ENCODE measurements around the gene PDE4A. TPM values are rescaled to one million over a fixed set of nuclear protein-coding genes. Genes with fewer than 3 reads are reported as not detected.
"Not testable (repeated sequence)": the region's sequence is repeated elsewhere in the genome, so short reads cannot be mapped to it uniquely, and the experiment has no call there.

The PDE4A gene
- total RNA-seq: 0.24 TPM
- polyA plus RNA-seq: 4.8 TPM
- long read RNA-seq, donor 1: 0 reads
- long read RNA-seq, donor 2: 0 reads
- long read RNA-seq, donor 3, partial matches to known transcripts: 0 of 2 reads
- long read RNA-seq, donor 3, other reads (novel, unspliced or antisense): 0 of 2 reads
- long read RNA-seq, donor 4: 0 reads
- long read RNA-seq, donor 5, full-length matches to known transcripts: 1 of 1 reads
- long read RNA-seq, donor 5, partial matches to known transcripts: 0 of 1 reads
- long read RNA-seq, donor 5, other reads (novel, unspliced or antisense): 0 of 1 reads
- long read RNA-seq, donor 6: 0 reads
- long read RNA-seq, donor 7: 0 reads
- long read RNA-seq, donor 8: 0 reads
- long read RNA-seq, donor 9: 0 reads
- long read RNA-seq, donor 10, full-length matches to known transcripts: 1 of 1 reads
- long read RNA-seq, donor 10, partial matches to known transcripts: 0 of 1 reads
- long read RNA-seq, donor 10, other reads (novel, unspliced or antisense): 0 of 1 reads

- Histone ChIP-seq H3K9me3 (ENCODE audit: control insufficient read depth in 2 of 2, insufficient read depth in 1 of 2, low read length in 1 of 2) (peaks cover 0 to 37% of the 10 kb centered on the region in 2 donors), H3K27ac (ENCODE audit: low read depth in 1 of 2, low read length in 1 of 2) (no peak within 1 kb of the TSS), H3K4me3 (ENCODE audit: low read length in 2 of 2) (peak within 1 kb of the TSS in 1 of 2 donors; percentile 33), H3K4me1 (ENCODE audit: control insufficient read depth in 2 of 2, insufficient read depth in 2 of 2, low read length in 2 of 2) (peaks cover 23 to 81% of the 10 kb centered on the region in 2 donors), H3K27me3 (ENCODE audit: control insufficient read depth in 2 of 2, insufficient read depth in 1 of 2, low read length in 1 of 2) (peaks cover 75 to 99% of the 10 kb centered on the region in 2 donors), H3K36me3 (ENCODE audit: control insufficient read depth in 2 of 2, insufficient read depth in 2 of 2, low read length in 1 of 2) (no peaks in the 10 kb centered on the region)
- 2% methylated on average over 104 of the region's 104 CpGs for WGBS
- peak in 1 of 9 donors; percentile 65 for DNase-seq (ENCODE audit: low read depth in 6 of 9, low spot score in 9 of 9)
Measured at GRCh38 chr19:10420444-10421239, at the start of gene PDE4A. Gene PDE4A, plus strand, starts transcription at chr19:10420538. Its CDS starts 227 bp downstream, at chr19:10420765.

- Histone ChIP-seq H3K4me3 (ENCODE audit: low read length in 2 of 2) (no peak overlapping the region), H3K27me3 (ENCODE audit: control insufficient read depth in 2 of 2, insufficient read depth in 1 of 2, low read length in 1 of 2) (no peaks in the 10 kb centered on the region), H3K4me1 (ENCODE audit: control insufficient read depth in 2 of 2, insufficient read depth in 2 of 2, low read length in 2 of 2) (no peaks in the 10 kb centered on the region), H3K27ac (ENCODE audit: low read depth in 1 of 2, low read length in 1 of 2) (no peak overlapping the region), H3K36me3 (ENCODE audit: control insufficient read depth in 2 of 2, insufficient read depth in 2 of 2, low read length in 1 of 2) (peaks cover 38 to 49% of the 10 kb centered on the region in 2 donors), H3K9me3 (ENCODE audit: control insufficient read depth in 2 of 2, insufficient read depth in 1 of 2, low read length in 1 of 2) (no peaks in the 10 kb centered on the region)
- no peak for DNase-seq (ENCODE audit: low read depth in 6 of 9, low spot score in 9 of 9)
- WGBS: 98% methylated on average over 3 of the region's 3 CpGs
Measured at GRCh38 chr19:10372690-10373089, 47.6 kb upstream of the PDE4A start.

DNA sequence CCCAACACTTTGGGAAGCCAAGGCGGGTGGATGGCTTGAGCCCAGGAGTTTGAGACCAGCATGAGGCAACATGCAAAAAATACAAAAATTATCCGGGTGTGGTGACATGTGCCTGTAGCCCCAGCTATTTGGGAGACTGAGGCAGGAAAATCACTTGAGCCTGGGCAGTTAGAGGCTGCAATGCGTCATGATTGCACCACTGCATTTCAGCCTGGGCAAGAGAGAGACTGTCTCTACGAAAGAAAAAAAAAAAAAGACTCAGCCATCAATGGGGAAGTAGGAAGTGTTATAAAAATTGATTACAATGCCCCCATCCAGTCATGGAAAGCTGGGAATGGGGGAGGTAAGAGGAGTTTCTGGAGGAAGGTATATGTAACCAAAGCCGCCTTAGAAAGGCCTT lies 45.4 kb upstream of the PDE4A start:
- no peak overlapping the region for H3K4me3 ChIP-seq (ENCODE audit: low read length in 2 of 2)
- H3K4me1 ChIP-seq (ENCODE audit: control insufficient read depth in 2 of 2, insufficient read depth in 2 of 2, low read length in 2 of 2): peaks cover 6% of the 10 kb centered on the region in 2 donors
- no peaks in the 10 kb centered on the region for H3K9me3 ChIP-seq (ENCODE audit: control insufficient read depth in 2 of 2, insufficient read depth in 1 of 2, low read length in 1 of 2)
- 94% methylated on average over 5 of the region's 5 CpGs for WGBS
- DNase-seq (ENCODE audit: low read depth in 6 of 9, low spot score in 9 of 9): no peak
- no peaks in the 10 kb centered on the region for H3K27me3 ChIP-seq (ENCODE audit: control insufficient read depth in 2 of 2, insufficient read depth in 1 of 2, low read length in 1 of 2)
- H3K36me3 ChIP-seq (ENCODE audit: control insufficient read depth in 2 of 2, insufficient read depth in 2 of 2, low read length in 1 of 2): peaks cover 27 to 36% of the 10 kb centered on the region in 2 donors
- H3K27ac ChIP-seq (ENCODE audit: low read depth in 1 of 2, low read length in 1 of 2): no peak overlapping the region

GRCh38 chr19:10377140-10377640 lies 43.1 kb upstream of the PDE4A start:
- not testable (repeated sequence) for H3K27ac ChIP-seq (ENCODE audit: low read depth in 1 of 2, low read length in 1 of 2); H3K9me3 ChIP-seq (ENCODE audit: control insufficient read depth in 2 of 2, insufficient read depth in 1 of 2, low read length in 1 of 2); DNase-seq (ENCODE audit: low read depth in 6 of 9, low spot score in 9 of 9); H3K4me3 ChIP-seq (ENCODE audit: low read length in 2 of 2); H3K27me3 ChIP-seq (ENCODE audit: control insufficient read depth in 2 of 2, insufficient read depth in 1 of 2, low read length in 1 of 2)
- Histone ChIP-seq H3K36me3 (ENCODE audit: control insufficient read depth in 2 of 2, insufficient read depth in 2 of 2, low read length in 1 of 2) (peaks cover 24 to 28% of the 10 kb centered on the region in 2 donors), H3K4me1 (ENCODE audit: control insufficient read depth in 2 of 2, insufficient read depth in 2 of 2, low read length in 2 of 2) (peaks cover 6 to 15% of the 10 kb centered on the region in 2 donors)
- 93% methylated on average over 2 of the region's 2 CpGs for WGBS

GRCh38 chr19:10378124-10378523 lies 42.2 kb upstream of the PDE4A start:
- no peak for DNase-seq (ENCODE audit: low read depth in 6 of 9, low spot score in 9 of 9)
- WGBS: 97% methylated on average over 8 of the region's 8 CpGs
- Histone ChIP-seq H3K27ac (ENCODE audit: low read depth in 1 of 2, low read length in 1 of 2) (no peak overlapping the region), H3K27me3 (ENCODE audit: control insufficient read depth in 2 of 2, insufficient read depth in 1 of 2, low read length in 1 of 2) (no peaks in the 10 kb centered on the region), H3K4me3 (ENCODE audit: low read length in 2 of 2) (no peak overlapping the region), H3K9me3 (ENCODE audit: control insufficient read depth in 2 of 2, insufficient read depth in 1 of 2, low read length in 1 of 2) (no peaks in the 10 kb centered on the region), H3K36me3 (ENCODE audit: control insufficient read depth in 2 of 2, insufficient read depth in 2 of 2, low read length in 1 of 2) (peaks cover 24 to 25% of the 10 kb centered on the region in 2 donors), H3K4me1 (ENCODE audit: control insufficient read depth in 2 of 2, insufficient read depth in 2 of 2, low read length in 2 of 2) (peaks cover 6 to 15% of the 10 kb centered on the region in 2 donors)

GRCh38 chr19:10379880-10380312 lies 40.4 kb upstream of the PDE4A start:
- WGBS: 1% methylated on average over 10 of the region's 10 CpGs
- Histone ChIP-seq H3K4me3 (ENCODE audit: low read length in 2 of 2) (peak overlapping the region; percentile 96 to 100), H3K27me3 (ENCODE audit: control insufficient read depth in 2 of 2, insufficient read depth in 1 of 2, low read length in 1 of 2) (peaks cover 0 to 2% of the 10 kb centered on the region in 2 donors), H3K27ac (ENCODE audit: low read depth in 1 of 2, low read length in 1 of 2) (peak overlapping the region; percentile 75 to 88), H3K4me1 (ENCODE audit: control insufficient read depth in 2 of 2, insufficient read depth in 2 of 2, low read length in 2 of 2) (peaks cover 6 to 15% of the 10 kb centered on the region in 2 donors), H3K36me3 (ENCODE audit: control insufficient read depth in 2 of 2, insufficient read depth in 2 of 2, low read length in 1 of 2) (peaks cover 16 to 17% of the 10 kb centered on the region in 2 donors), H3K9me3 (ENCODE audit: control insufficient read depth in 2 of 2, insufficient read depth in 1 of 2, low read length in 1 of 2) (no peaks in the 10 kb centered on the region)
- no peak for DNase-seq (ENCODE audit: low read depth in 6 of 9, low spot score in 9 of 9)

DNA sequence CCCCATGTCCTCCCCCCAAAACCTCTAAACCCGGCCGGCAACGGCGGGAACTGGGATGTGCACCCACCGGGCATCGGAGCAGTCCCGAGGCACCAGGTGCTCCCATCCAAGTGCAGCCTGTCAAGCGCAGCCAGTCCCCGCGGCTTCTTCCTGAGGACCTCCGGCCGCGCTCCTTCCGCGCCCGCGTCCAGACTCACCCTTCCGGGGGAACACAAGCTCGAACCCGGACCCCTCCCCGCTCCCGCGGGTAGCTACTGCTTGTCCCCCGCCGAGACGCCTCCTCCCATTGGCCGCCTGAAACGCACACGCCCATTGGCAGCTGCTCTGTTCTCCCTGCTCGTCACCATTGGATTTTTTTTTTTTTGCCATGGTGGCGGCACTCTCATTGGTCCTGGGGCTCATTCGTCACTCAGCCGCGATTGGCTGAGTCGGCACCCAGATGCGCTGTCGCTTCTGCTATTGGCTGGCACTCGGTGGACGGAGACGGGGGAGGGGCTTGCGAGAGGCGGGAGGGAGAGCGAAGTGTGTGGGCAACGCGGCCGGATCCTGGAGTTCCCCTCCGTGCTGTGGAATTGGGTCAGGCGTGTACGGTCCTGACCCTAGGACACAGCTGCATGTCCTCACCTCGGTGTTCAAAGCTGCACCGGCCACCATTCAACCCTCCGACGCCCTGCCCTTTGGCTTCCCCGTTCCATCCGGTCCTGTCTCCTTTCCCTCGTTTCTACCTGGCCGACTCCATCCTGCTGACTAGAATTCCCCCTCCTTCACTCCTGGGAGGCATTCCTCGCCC lies 39.8 kb upstream of the PDE4A start, which contains the start of gene TYK2:
TYK2 (minus strand) TSS at position 260 of the 790 bp plus-strand sequence. CDS start 2,166 bp downstream, outside the sequence.
- H3K27ac ChIP-seq (ENCODE audit: low read depth in 1 of 2, low read length in 1 of 2): peak within 1 kb of the TSS; percentile 84 to 88
- H3K27me3 ChIP-seq (ENCODE audit: control insufficient read depth in 2 of 2, insufficient read depth in 1 of 2, low read length in 1 of 2): peaks cover 0 to 2% of the 10 kb centered on the region in 2 donors
- peak within 1 kb of the TSS; percentile 96 to 100 for H3K4me3 ChIP-seq (ENCODE audit: low read length in 2 of 2)
- peaks cover 6 to 15% of the 10 kb centered on the region in 2 donors for H3K4me1 ChIP-seq (ENCODE audit: control insufficient read depth in 2 of 2, insufficient read depth in 2 of 2, low read length in 2 of 2)
- DNase-seq (ENCODE audit: low read depth in 6 of 9, low spot score in 9 of 9): peak; percentile 96 to 99 (median 98)
- WGBS: under 1% methylated on average over 58 of the region's 58 CpGs
- H3K36me3 ChIP-seq (ENCODE audit: control insufficient read depth in 2 of 2, insufficient read depth in 2 of 2, low read length in 1 of 2): peaks cover 15% of the 10 kb centered on the region in 2 donors
- H3K9me3 ChIP-seq (ENCODE audit: control insufficient read depth in 2 of 2, insufficient read depth in 1 of 2, low read length in 1 of 2): no peaks in the 10 kb centered on the region

DNA sequence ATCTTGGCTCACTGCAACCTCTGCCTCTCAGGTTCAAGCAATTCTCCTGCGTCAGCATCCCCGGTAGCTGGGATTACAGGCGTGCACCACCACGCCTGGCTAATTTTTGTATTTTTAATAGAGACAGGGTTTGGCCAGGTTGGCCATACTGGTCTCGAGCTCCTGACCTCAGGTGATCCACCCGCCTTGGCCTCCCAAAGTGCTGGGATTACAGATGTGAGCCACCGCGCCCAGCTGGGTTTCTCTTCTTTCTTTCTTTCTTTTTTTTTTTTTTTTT lies 37.2 kb upstream of the PDE4A start:
- H3K36me3 ChIP-seq (ENCODE audit: control insufficient read depth in 2 of 2, insufficient read depth in 2 of 2, low read length in 1 of 2); H3K4me3 ChIP-seq (ENCODE audit: low read length in 2 of 2); H3K27ac ChIP-seq (ENCODE audit: low read depth in 1 of 2, low read length in 1 of 2); H3K9me3 ChIP-seq (ENCODE audit: control insufficient read depth in 2 of 2, insufficient read depth in 1 of 2, low read length in 1 of 2); DNase-seq (ENCODE audit: low read depth in 6 of 9, low spot score in 9 of 9); H3K27me3 ChIP-seq (ENCODE audit: control insufficient read depth in 2 of 2, insufficient read depth in 1 of 2, low read length in 1 of 2): not testable (repeated sequence)
- 94% methylated on average over 8 of the region's 8 CpGs for WGBS
- peaks cover 6 to 20% of the 10 kb centered on the region in 2 donors for H3K4me1 ChIP-seq (ENCODE audit: control insufficient read depth in 2 of 2, insufficient read depth in 2 of 2, low read length in 2 of 2)

All from thymus (tissue), 14 donors.